NCI-H526 (cell line): Measurements from ENCODE around the gene KCNH2.
"Not testable (repeated sequence)": the region's sequence is repeated elsewhere in the genome, so short reads cannot be mapped to it uniquely, and the experiment has no call there.

ENCODE experiments used
- DNase-seq, 2 experiments: peaks; one replicate each; lab custom pipeline; 2025; lab: John Stamatoyannopoulos, UW

Gene KCNH2

DNA sequence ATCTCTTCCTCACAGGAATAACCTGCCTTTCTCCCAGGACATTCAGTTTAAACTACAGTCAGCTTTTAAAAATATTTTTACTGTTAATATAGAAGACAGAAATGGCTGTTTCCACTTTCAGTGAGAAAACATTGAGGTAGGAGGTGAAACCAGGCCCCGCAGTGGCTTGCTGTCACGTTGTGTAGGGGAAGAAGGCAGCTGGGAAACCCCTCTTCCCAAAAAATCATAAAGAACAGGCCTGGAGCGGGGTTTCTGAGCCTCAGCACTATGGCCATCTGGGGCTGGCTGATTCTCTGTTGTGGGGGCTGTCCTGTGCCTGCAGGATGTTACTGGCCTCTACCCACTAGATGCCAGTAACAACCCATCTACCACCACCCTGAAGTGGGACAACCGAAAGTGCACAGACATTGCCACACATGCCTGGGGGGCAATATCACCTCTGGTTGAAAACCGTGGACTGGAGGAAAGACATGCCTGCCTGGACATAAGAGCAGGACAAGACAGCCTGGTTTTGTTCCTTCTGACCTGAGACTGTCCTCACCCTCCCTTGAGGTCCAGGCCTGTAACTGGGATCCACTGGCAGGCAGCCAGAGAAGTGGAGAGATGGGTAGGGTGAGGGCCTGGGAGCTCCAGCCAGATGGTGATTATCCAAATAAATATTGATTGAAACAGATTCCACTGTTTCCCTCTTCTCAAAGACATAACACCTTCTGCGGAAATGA lies 43.9 kb downstream of the KCNH2 start:
- no peak for DNase-seq

DNA sequence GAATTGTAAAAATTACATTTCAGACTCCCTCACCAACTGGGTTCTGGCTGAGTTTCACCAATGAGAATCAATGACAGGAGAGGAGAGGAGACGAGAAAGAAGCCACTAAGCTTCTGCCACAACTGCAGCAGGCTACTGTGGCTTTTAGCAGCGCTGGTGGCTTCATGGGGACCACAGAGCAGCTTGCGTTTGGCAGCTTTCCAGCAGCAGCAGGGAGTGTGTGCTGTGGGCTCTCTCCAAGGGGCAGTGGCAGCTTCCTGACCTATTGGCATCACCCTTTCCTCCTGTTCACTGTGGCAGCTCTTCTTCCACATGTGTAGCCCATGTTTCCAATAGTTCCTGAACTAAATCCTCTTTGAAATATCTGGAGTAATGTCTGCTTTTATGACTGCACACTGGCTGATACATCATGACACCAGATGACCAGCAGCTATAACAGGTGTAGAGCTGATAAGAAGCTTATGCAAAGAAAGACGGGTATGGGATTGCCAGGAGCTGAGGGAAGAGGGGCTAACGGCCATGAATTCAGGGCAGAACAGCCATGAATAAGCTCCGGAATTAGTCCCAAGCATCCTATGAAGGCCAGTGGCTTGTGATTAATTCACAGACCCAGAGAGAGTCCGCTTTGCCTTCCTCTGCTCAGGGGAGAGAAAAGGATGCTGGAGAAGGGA lies 46.8 kb downstream of the KCNH2 start:
- DNase-seq = no peak

DNA sequence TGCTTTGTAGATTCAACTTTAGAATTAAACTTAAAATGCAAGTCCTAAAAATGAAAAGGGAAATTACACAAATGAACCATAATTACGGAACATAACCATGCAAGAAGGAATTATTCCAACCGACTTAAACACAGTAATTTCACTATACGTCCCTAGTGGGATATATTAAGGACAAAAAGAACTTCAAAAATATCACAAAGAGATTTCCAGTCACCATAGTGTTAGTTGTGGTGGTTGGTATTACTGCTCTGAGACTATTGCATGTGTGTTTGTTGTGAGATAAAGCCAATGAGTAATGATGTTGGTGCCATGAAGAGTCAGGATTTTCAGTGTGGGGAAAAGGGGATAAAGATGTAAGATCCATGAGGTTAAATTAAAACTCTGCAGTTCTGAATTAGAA lies 49.6 kb downstream of the KCNH2 start:
- DNase-seq = no peak

DNA sequence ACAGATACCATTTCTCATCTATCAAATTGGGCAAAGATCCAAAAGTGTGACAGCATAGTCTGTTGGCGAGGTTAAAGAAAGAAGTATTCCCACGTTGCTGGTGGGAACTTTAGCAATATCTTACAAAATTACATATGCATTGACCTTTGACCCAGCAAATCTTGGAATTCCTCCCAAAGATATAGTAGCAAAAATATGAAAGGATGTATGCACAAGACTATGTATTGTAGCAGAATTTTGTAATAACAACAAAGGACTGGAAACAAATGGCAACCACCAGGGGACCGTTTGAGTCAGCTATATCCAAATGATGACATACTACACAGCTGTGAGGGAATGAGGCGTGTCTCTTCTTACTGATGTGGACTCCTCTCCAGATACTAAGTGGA lies 50.2 kb downstream of the KCNH2 start:
- peak in 1 of 2 experiments; percentile 38 for DNase-seq

DNA sequence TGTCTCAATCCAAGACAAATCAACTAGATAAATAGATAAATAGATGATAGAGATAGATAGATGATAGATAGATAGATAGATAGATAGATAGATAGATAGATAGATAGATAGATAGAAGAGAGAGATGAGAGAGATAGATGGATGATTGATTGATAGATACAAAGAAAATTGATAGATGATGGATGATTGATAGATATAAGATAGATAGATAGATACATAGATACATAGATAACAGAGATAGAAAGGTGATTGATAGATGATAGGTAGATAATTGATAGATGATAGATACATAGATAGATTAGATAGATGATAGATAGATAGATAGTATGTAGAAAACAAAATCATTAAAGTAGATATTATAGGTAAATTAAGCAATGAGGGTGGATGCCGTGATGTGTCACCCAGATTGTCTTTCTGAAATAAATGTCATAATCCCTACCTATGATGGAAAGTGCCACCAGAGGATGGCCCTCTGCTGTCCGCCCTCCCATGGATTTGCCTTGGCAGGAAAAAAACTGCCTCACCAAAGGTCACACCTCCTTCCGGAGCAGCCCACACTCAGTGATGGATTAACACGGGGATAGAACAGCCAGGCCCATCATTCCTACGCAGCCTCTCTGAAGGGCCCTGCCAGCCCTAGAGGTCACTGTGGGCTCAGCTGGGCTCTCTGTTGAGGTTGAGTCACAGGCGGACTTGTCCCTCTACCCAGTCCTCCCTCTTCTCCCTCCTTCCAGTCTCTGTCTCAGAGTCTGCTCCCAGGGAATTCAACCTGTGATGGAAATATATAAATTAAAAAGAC lies 50.8 kb downstream of the KCNH2 start:
- DNase-seq = no peak

DNA sequence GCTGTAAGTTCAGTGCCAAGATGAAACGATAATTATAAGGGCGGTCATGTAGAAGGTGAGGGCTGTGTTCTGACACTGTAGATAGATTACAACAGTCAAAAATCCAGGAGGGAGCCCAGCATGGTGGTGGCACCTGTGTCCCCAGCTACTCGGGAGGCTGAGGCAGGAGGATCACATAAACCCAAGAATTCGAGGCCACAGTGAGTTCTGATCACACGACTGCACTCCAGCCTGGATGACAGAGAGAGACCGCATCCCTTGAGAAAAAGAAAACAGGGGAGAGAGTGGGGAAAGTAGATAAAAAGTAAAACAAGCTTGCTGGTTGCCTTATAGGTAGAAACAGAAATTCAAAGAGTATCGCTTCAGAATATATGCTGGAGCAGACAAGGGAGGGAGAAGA lies 52.1 kb downstream of the KCNH2 start:
- DNase-seq = no peak

DNA sequence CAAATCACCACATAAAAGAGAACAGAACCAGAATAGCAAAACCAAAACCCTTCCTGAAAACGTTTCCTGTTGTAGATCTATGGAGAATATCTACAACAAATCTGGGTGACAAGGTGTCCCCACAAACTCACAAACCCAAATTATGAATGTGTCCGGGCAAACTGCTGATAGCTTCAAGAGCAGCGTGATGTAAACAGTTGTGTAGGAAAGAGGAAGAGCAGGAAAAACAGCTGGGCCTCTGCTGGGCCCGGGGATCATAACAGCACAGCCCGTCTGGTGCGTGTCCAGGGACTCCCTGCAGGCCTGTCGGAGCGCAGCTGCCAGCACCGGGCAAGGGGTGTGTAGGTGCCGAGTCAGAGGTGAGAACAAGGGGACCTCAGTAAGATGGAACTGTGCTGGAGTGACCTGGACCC lies 53.7 kb downstream of the KCNH2 start:
- no peak for DNase-seq

DNA sequence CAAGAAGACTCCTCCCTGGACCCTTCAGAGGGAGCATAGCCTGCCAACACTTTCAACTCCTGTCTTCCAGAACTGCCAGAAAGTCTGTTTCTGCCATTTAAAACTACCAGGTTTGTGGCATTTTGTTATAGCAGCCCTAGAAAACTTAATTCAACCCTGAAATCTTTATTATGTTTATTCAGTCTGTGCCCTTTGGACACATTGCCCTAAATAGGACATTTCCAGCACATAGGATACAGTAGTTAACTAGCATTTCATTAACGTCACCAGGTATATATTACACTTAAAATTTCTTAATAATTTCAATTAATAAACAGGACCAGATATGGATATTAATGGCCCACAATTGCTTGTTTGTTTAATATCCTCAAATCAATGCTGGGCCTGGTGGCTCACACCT lies 54.3 kb downstream of the KCNH2 start:
- no peak for DNase-seq

DNA sequence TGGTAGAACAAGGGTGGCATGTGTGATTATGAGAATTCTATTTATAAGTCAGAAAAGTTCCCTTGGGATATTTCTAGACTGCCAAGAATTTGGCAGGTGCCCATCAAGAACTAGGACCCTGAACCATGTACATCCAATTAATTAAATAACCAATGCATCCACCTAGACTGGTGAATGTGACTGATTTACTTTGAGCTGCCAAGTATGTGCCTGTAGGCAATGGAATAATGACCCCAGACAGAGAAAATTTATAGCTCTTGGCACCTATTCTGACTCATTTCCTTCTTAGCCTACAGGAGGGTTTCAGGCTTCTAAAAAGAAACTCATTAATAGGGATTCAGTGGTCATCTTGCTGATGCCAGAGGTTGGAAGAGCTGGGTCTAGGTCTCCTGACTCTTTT lies 54.9 kb downstream of the KCNH2 start:
- DNase-seq = no peak

DNA sequence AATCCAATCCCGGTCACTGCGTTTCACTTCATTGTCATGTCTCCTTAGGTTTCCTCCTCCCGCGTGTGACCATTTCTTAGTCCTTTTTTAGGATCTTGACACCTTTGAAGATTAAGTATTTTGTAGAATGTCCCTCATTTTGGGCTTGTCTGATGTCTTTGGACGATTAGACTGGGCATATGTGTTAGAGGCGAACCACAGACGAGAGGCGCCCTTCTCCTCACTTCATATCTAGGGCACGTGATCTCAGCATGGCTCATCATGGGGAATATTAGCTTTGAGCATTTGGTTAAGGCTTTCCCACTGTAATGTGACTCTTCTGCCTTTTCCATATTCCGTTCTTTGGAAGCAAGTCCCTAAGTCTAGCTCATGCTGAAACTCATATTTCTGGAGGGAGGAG lies 59.0 kb downstream of the KCNH2 start:
- DNase-seq = no peak

DNA sequence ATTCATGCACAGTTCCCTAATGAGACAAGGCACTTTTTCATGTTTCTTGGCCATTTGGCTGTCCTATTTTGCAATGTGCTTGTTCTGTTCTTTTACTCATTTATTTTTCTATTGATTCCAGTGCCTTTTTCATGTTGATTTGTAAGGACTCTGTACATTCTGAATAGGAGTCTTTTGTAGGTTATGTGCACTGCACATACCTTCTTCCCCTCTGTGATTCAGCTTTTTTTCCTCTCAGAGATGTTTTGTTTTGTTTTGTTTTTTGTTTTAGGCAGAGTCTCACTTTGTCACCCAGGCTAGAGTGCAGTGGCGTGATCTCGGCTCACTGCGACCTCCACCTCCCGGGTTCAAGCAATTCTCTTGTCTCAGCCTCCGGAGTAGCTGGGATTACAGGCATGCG lies 59.7 kb downstream of the KCNH2 start:
- DNase-seq = no peak

DNA sequence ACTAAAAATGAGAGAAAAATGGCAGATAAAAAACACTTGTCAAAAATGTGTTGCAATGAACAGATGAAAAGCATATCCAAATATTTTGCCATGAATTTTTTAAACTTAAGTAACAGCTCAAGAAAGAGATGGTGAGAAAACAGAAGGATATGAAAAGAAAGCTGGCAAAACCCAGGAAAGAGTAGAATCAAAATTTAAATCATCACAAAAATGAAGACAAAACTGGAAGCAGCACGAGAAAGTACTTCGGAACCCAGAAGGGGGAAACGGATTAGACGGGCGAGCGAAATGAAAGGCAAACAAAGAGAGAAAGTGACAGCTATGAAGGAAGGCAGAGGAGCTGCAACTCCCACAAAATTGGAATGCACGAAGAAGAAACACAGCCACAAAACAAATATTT lies 60.2 kb downstream of the KCNH2 start:
- DNase-seq = no peak

DNA sequence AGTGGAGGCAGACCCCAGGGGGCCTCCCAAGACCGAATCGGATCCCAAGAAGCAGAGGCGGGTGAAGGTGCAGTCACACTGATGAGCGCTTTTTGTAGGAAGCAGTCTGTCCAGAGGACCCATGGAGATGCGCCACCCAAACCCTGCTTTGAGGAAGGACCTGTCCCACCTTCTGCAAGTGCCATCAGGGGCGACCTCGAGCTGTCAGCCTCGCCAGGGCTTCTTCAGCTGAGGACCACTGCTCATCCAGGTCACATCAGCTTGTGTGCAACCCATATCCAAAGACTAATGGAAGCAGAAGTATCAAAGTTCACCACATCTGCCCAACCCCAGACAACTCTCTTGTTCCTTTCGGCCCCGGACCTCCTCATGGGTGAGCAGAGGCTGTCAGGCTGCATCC lies 61.5 kb downstream of the KCNH2 start:
- no peak for DNase-seq

DNA sequence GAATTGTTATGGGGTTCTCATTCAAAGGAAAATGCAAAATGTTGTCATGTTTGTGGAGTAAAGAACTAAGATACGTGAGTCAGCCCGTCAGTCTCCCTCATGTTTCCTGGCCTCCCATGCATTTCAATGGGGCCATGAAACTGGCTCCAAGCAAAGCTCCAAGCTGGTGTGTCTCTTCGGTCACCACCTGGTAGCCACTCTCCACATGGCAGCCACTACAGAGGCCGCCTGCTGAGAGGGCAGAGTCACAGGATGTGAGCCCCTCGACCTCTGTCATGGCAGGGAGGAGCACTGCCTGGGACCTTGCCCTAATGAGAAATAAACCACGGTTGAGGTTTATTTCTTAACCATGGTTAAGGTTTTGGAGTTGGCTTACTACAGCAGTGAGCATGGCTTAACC lies 63.2 kb downstream of the KCNH2 start:
- no peak for DNase-seq

DNA sequence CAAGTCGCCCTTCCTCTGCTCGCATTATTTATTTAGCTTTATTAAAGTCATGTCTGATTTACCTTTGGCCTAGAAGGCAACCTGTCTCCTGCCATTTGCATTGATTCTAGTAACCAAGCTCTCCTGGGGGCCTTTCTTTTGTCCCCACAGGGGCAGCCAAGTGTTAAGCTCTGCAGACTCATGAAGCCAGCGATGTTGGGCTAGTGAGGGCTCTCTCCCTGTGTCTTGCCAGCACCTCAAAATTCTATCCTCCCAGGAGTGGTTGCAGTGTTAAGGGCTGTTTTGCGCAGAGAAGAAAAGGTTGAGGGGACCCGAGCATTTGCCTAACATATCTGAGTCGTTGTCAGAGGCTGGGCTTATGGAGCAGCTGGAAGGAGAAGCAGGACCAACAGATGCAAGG lies 63.9 kb downstream of the KCNH2 start:
- no peak for DNase-seq

DNA sequence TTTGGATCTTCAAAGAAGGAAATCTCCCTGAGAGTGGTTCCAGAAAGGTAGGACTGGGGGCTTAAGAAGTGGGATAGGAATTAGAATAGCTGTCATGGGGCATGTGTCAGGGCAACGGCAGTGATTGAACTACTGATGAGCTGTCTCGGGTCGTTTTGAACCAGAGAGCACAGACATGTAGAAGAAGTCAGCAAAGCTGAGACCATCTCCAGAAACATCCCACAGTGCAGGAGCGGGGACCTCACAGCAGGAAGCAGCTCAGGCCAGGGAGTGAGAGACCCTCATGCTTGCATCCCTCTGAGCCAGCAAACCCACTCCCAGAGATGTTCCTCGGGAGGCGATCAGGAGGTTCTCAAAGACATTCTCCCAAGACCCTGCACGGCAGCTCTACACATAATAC lies 65.7 kb downstream of the KCNH2 start:
- DNase-seq = no peak

DNA sequence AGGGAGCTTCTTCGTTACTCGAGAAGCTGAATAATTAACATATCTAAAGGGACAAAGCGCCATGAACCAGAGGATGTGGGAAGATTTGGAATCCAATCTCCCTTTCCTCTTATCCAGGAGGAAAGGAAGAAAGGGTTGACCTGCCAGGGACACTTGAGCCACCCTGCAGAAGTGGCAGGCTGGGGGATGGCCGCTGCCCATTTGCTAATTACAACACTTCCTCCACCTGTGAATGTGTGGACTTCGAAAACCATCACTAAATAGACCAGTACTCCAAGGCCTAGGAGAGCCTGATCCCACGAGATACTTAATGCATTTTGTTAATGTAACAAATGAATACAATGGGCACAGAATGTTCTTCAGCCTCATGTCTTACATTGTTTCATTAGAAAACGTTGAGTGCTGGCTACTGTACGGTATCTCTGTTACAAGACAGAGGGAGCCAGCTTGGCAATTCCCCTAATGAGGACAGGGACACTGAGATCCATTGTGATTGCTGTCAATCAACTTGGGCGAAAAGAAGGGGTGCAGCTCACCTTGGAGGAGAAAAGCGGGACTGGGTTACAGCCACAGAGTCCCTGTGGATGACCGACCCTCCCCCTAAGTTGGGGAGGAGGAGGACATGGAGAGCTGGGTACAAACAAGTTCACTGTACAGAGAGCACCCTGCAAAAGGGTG lies 66.4 kb downstream of the KCNH2 start:
- DNase-seq = no peak

DNA sequence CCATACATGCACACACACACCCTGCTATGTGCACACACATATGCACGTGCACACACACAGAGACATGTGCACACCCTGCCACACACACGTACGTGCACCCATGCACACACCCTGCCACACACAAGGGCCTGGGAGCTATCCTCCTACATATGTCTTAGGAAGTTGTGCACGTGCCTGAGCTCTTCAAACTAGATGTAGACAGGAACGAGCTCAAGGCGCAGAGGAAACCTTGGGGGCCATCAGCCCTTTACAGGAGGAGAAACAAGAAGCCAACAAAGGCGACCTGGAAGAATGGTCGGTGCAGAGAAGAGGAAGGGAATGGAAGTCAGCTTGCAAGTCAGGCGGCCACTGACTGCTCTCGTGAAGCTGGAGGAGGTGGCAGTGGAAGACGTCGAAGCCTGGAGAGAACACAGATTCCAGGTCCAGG lies 67.1 kb downstream of the KCNH2 start:
- no peak for DNase-seq

DNA sequence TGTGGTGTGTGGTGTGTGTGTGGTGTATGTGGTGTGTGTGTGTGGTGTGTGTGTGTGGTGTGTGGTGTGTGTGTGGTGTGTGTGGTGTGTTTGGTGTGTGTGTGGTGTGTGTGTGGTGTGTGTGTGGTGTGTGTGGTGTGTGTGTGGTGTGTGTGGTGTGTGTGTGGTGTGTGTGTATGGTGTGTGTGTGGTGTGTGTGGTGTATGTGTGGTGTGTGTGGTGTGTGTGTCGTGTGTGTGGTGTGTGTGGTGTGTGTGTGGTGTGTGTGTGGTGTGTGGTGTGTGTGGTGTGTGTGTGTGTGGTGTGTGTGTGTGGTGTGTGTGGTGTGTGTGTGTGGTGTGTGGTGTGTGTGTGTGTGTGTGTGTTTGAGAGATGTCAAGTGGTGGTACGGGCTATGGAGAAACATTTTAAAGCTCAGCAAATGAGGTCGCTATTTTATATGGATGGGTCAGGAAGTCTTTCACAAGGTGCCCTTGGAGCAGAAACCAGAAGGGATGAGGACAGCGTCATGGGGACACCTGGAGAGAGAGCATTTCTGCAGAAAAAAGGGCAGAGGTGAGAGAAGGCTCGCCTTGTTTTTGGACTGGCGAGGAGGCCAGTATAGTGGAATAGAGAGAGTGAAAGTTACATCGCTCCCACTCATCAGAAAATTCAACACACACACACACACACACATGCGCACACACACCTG lies 67.7 kb downstream of the KCNH2 start:
- DNase-seq = not testable (repeated sequence)

DNA sequence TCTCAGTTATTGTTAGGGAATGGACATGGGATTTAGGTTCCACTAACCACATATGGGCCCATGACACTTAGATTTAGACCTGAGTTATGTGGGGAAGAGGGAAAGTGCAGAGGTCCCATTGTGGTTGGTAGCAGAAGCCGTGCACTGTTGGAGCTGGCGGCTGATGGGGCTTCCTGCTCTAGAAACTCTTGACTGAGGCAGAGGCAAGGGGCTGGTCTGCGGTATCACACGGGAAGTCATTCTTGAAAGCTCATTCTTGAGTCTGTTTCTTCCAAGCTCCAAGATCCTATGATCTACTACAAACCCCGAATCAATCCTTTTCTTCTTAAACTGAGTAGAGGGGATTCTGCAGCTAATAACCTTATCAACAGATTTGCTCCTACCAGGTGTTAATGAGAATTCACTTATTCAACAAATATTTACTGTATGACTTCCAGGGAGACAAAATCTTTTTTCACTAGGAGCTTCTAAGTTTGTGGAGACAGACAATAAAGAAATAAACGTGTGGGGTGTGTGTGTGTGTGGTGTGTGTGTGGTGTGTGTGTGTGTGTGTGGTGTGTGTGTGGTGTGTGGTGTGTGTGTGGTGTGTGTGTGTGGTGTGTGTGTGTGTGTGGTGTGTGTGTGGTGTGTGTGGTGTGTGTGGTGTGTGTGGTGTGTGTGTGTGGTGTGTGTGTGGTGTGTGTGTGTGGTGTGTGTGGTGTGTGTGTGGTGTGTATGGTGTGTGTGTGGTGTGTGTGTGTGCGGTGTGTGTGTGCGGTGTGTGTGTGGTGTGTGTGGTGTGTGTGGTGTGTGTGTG lies 68.7 kb downstream of the KCNH2 start:
- no peak for DNase-seq

DNA sequence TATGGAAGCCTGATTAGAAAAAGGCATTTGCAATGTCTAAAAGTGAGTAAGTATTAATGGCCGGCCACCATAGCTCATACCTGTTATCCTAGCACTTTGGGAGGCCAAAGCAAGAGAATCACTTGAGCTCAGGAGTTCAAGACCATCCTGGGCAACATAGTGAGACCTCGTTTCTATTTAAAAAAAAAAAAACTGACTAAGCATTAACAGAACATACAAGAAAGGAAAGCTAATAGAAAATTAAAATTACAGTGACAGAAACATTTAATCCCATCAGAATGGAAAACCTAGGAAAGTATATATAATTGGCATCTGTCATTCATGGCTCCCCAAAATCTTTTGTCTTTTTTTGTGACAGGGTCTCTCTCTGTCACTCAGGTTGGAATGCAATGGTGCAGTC lies 69.9 kb downstream of the KCNH2 start:
- DNase-seq = no peak
